Transverse colon (tissue), 4 donors: ENCODE results near the gene MGARP. TPM values are rescaled to one million over a fixed set of nuclear protein-coding genes. Genes with fewer than 3 reads are reported as not detected.
A peak's percentile ranks its signal among the peaks of the same experiment; 100 is the strongest.
"Not testable (repeated sequence)": the region's sequence is repeated elsewhere in the genome, so short reads cannot be mapped to it uniquely, and the experiment has no call there.

ENCODE experiments used
- DNase-seq: peaks from one replicate; pipeline ENCODE4 v3.0.0-alpha.2; 2019
- H3K27ac ChIP-seq, 4 donors: fragments of 200-600 bp; sonication (generic); 2 replicates each; pipeline ENCODE4 v1.5.1; 2016 to 2018; ENCODE audit warnings: inconsistent platforms in 4 of 4
- H3K27me3 ChIP-seq: fragments of 200-600 bp; sonication (generic); 2 replicates; pipeline ENCODE4 v1.5.1; 2017; ENCODE audit warnings: inconsistent platforms
- H3K36me3 ChIP-seq, 4 donors: fragments of 200-600 bp; sonication (generic); 2 replicates each; pipeline ENCODE4 v1.5.1; 2017 to 2019; ENCODE audit warnings: inconsistent platforms in 4 of 4
- H3K4me1 ChIP-seq, 4 donors: fragments of 200-600 bp; sonication (generic); 2 replicates each; pipeline ENCODE4 v1.5.1; 2017 to 2020; ENCODE audit warnings: inconsistent platforms in 4 of 4
- H3K4me3 ChIP-seq, 4 donors: fragments of 200-600 bp; sonication (generic); 1 replicate in 1 of 4; 2 replicates in 3 of 4; pipeline versions ENCODE4 v1.5.1 to v1.6.1; 2017 to 2019; ENCODE audit warnings: inconsistent platforms in 4 of 4
- H3K9me3 ChIP-seq, 2 donors: fragments of 200-600 bp; sonication (generic); 2 replicates each; pipeline ENCODE4 v1.5.1; 2017 to 2019; ENCODE audit warnings: inconsistent platforms in 2 of 2
- EP300 ChIP-seq: sonication (generic); formaldehyde crosslinking; IDR thresholded peaks from one replicate; pipeline ENCODE4 v1.6.1; 2017; ENCODE audit warnings: antibody characterized with exemption, low read depth
- POLR2A ChIP-seq: fragments of 450-650 bp; IDR thresholded peaks from one replicate; pipeline ENCODE4 v1.6.1; 2016; ENCODE audit warnings: antibody characterized with exemption, mild to moderate bottlenecking, moderate library complexity
- POLR2AphosphoS5 ChIP-seq, 3 donors: sonication (generic); formaldehyde crosslinking; IDR thresholded peaks; one replicate each; pipeline ENCODE4 v1.6.1; 2016; ENCODE audit warnings: antibody characterized with exemption in 3 of 3
- WGBS, 2 donors: methylation state at CpG; one replicate each; pipeline ENCODE4 v1.1.5; 2018; ENCODE audit warnings: low coverage in 1 of 2; 5-methylcytosine and 5-hydroxymethylcytosine counted together
- in situ Hi-C, 4 donors: fragments of 200-750 bp; cut with MboI; loops; one replicate each; pipeline versions ENCODE4 v1.15.0 to v1.15.1; 2017; ENCODE audit warnings: low sequenced_read_pairs in 3 of 4, low pct_ligation_motif_present in 1 of 4, low pct_unique_long_range_greater_than_20kb in 1 of 4
- intact Hi-C: fragments of 100-400 bp; cut with DNase I; formaldehyde crosslinking; loops from one replicate; pipeline ENCODE4 v1.15.1; 2023; ENCODE audit warnings: low total_unique reads
- total RNA-seq, 4 donors: library from RNA; depleted of rRNA; stranded (reverse); fragments of >200 nt; gene quantifications; one replicate each; pipeline ENCODE4 v1.1.0, GENCODE V29; 2016
- TF ChIP-seq, protein P1 (sequence below), 5 experiments: fragments of 200-600 bp in 3 of 5; fragments of 450-650 bp in 2 of 5; sonication (generic) in 3 of 5; IDR thresholded peaks; 1 replicate in 2 of 5; 2 replicates in 3 of 5; pipeline ENCODE4 v1.5.1; 2016 to 2017; ENCODE audit warnings: antibody characterized with exemption in 5 of 5, inconsistent platforms in 3 of 5, mild to moderate bottlenecking in 2 of 5, moderate library complexity in 1 of 5

The MGARP gene
- total RNA-seq, 4 donors from 2014 or later, result 0.64 to 3.4 (median 0.82) TPM; not detected in 1

DNA sequence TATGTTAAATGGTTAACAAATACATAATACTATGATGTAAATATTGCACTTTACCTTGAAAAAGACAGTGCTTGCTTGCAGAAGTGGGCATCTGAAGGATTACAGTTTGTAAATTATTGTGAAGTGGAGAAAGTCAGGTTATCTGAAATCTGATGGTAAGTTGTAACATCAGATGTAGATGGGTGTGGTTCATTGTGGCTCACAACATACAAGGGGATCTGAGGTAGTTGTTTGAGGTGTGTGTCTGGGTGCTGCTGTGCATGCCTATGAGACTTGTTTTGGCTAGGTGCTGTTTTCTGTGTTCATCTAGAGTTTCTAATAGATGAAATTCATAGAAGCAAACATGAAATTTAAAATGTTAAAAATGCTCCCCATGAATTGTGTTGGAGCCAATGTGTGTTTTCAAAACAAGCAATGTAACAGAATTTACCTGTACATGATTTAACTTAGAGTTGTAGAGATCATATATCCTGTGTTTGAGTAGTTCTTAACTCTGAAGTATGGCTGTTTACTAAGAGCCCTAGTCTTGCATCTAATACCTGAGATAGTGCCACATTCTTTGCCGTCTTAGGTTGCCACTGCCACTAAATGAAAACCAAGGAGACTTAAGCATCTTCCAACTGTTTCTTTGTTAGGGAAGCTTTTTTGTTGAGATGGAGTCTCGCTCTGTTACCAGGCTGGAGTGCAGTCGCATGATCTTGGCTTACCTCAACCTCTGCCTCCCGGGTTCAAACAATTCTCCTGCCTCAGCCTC, 34.2 kb upstream of the MGARP start:
- TF ChIP-seq EP300 (no peak), POLR2AphosphoS5 (IDR thresholded peaks at IDR 0.05) (no peak), POLR2A (no peak)
- TF ChIP-seq, protein P1, sequence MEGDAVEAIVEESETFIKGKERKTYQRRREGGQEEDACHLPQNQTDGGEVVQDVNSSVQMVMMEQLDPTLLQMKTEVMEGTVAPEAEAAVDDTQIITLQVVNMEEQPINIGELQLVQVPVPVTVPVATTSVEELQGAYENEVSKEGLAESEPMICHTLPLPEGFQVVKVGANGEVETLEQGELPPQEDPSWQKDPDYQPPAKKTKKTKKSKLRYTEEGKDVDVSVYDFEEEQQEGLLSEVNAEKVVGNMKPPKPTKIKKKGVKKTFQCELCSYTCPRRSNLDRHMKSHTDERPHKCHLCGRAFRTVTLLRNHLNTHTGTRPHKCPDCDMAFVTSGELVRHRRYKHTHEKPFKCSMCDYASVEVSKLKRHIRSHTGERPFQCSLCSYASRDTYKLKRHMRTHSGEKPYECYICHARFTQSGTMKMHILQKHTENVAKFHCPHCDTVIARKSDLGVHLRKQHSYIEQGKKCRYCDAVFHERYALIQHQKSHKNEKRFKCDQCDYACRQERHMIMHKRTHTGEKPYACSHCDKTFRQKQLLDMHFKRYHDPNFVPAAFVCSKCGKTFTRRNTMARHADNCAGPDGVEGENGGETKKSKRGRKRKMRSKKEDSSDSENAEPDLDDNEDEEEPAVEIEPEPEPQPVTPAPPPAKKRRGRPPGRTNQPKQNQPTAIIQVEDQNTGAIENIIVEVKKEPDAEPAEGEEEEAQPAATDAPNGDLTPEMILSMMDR (IDR thresholded peaks at IDR 0.05), result no peak
- peaks cover 0 to 57% (median 26%) of the 10 kb centered on the region in 4 donors for H3K4me1 ChIP-seq
- H3K4me3 ChIP-seq, result no peak overlapping the region
- no peak for DNase-seq
- in situ Hi-C loops (no loop called here), intact Hi-C loops (no loop called here)
- no peaks in the 10 kb centered on the region for H3K9me3 ChIP-seq
- no peaks in the 10 kb centered on the region for H3K27me3 ChIP-seq
- WGBS, 2 donors, result 94 to 100% methylated on average over 1 to 4 of the region's 4 CpGs
- H3K36me3 ChIP-seq, result no peaks in the 10 kb centered on the region
- H3K27ac ChIP-seq, result no peak overlapping the region

DNA sequence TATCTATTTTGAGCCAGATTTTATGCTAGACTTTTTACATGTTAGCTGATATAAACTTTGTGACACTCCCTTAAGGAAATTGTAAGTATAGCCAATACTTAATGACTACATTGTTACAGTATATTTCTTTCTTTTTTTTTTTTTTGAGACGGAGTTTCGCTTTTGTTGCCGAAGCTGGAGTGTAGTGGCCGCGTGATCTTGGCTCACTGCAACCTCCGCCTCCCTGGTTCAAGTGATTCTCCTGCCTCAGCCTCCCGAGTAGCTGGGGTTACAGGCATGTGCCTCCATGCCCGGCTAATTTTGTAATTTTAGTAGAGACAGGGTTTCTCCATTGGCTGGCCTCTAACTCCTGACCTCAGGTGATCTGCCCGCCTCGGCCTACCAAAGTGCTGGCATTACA, 33.4 kb upstream of the MGARP start:
- peak overlapping the region in 1 of 4 donors; percentile 41 for H3K27ac ChIP-seq
- H3K9me3 ChIP-seq, H3K36me3 ChIP-seq, intact Hi-C loops, in situ Hi-C loops, H3K4me3 ChIP-seq, H3K27me3 ChIP-seq, DNase-seq: not testable (repeated sequence)
- 53 to 79% methylated on average over 7 to 10 of the region's 10 CpGs for WGBS, 2 donors
- H3K4me1 ChIP-seq, result peaks cover 0 to 57% (median 26%) of the 10 kb centered on the region in 4 donors

DNA sequence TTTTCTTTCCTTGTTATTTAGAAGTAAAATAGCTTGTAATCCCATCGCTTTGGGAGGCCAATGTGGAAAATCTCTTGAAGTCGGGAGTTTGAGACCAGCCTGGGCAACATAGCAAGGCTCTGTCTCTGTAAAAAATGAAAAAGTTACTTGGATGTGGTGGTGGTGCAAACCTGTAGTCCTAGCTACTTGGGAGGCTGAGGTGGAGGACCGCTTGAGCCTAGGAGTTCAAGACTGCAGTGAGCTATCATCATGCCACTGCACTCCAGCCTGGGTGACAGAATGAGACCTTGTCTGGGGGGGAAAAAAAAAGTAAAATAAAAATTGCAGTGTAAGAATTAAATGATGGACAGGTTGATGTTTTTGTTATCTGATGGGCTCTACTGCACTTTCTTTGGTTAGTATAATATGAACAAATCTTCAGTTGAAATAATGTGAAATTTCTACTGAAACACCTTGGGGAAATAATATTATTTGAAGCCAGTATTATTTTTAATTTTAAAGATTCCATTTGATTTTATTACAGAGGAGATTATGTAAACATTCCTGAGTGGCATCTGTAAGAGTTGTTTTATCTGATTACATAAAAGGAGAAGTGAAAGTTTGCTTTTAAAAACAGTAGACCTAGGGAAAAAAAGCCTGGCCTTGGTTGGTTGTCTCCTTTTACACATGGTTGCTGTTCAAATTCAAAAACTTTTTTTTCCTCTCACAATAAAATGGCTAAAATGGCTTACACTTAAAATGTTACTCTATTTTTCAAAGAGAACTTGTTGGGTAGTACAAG, 32.7 kb upstream of the MGARP start:
- in situ Hi-C loops, result no loop called here
- Histone ChIP-seq H3K27ac (peak overlapping the region in 1 of 4 donors; percentile 41), H3K9me3 (no peaks in the 10 kb centered on the region), H3K4me3 (no peak overlapping the region), H3K4me1 (peaks cover 0 to 54% (median 26%) of the 10 kb centered on the region in 4 donors), H3K27me3 (no peaks in the 10 kb centered on the region), H3K36me3 (no peaks in the 10 kb centered on the region)
- 86 to 88% methylated on average over 2 to 3 of the region's 3 CpGs for WGBS, 2 donors
- no peak for DNase-seq
- TF ChIP-seq, protein P1 (IDR thresholded peaks at IDR 0.05), result no peak
- TF ChIP-seq POLR2AphosphoS5 (IDR thresholded peaks at IDR 0.05) (no peak), EP300 (no peak), POLR2A (no peak)
- intact Hi-C loops, result no loop called here

DNA sequence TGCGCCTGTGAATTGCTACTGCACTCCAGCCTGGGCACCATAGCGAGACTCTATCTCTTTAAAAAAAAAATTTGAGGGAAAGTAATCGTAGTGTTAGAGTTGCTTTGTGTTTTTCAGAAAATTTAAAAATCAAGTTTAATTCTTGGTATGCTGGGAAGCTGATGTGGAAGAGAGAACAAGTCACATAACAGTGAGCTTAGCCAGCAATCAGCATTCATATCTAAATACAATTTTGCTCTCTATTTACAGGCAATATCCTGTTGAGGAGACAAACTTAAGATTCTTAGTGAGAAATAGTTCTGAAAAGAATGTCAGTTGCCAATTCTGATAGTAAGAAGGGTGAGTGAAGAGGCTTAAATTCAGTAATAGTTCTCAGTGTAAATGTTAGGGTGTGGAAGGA, 31.9 kb upstream of the MGARP start:
- TF ChIP-seq POLR2AphosphoS5 (IDR thresholded peaks at IDR 0.05), result no peak
- no peak for TF ChIP-seq POLR2A
- TF ChIP-seq, protein P1 (IDR thresholded peaks at IDR 0.05), result no peak
- TF ChIP-seq EP300, result no peak
- Histone ChIP-seq H3K9me3 (no peaks in the 10 kb centered on the region), H3K27ac (peak overlapping the region in 2 of 4 donors; percentile 1 to 31), H3K27me3 (no peaks in the 10 kb centered on the region), H3K4me1 (peaks cover 0 to 51% (median 28%) of the 10 kb centered on the region in 4 donors), H3K36me3 (no peaks in the 10 kb centered on the region), H3K4me3 (no peak overlapping the region)
- DNase-seq, result no peak
- intact Hi-C loops (no loop called here), in situ Hi-C loops (no loop called here)
- WGBS, 2 donors, result 41 to 63% methylated on average over 2 to 3 of the region's 3 CpGs
